ENCODE data around the gene ZNF487.
"Not testable (repeated sequence)": the region's sequence is repeated elsewhere in the genome, so short reads cannot be mapped to it uniquely, and the experiment has no call there.

The ZNF487 gene

DNA sequence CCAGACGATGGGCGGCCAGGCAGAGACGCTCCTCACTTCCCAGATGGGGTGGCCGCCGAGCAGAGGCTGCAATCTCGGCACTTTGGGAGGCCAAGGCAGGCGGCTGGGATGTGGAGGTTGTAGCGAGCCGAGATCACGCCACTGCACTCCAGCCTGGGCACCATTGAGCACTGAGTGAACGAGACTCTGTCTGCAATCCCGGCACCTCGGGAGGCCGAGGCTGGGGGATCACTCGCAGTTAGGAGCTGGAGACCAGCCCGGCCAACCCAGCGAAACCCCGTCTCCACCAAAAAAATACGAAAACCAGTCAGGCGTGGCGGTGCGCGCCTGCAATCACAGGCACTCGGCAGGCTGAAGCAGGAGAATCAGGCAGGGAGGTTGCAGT is 28.8 kb downstream of the ZNF487 start:
- not testable (repeated sequence) for ATAC-seq

- no peak for ATAC-seq
- TF ChIP-seq ZC3H10 (CRISPR knock-in tag; IDR thresholded peaks at IDR 0.05) (no peak), GLIS3 (CRISPR knock-in tag; IDR thresholded peaks at IDR 0.05) (no peak), OSR1 (CRISPR knock-in tag; IDR thresholded peaks at IDR 0.05) (no peak), ZNF8 (CRISPR knock-in tag; IDR thresholded peaks at IDR 0.05) (no peak), ESRRG (CRISPR knock-in tag; IDR thresholded peaks at IDR 0.05) (no peak), ZNF70 (CRISPR knock-in tag; IDR thresholded peaks at IDR 0.05) (no peak), PPARA (CRISPR knock-in tag; IDR thresholded peaks at IDR 0.05; ENCODE audit: borderline replicate concordance) (no peak), ZNF565 (CRISPR knock-in tag; conservative IDR thresholded peaks at IDR 0.05; ENCODE audit: low read depth) (no peak), ZFP30 (CRISPR knock-in tag; IDR thresholded peaks at IDR 0.05) (no peak), ISL1 (CRISPR knock-in tag; IDR thresholded peaks at IDR 0.05) (no peak)
- TF ChIP-seq, protein P1, sequence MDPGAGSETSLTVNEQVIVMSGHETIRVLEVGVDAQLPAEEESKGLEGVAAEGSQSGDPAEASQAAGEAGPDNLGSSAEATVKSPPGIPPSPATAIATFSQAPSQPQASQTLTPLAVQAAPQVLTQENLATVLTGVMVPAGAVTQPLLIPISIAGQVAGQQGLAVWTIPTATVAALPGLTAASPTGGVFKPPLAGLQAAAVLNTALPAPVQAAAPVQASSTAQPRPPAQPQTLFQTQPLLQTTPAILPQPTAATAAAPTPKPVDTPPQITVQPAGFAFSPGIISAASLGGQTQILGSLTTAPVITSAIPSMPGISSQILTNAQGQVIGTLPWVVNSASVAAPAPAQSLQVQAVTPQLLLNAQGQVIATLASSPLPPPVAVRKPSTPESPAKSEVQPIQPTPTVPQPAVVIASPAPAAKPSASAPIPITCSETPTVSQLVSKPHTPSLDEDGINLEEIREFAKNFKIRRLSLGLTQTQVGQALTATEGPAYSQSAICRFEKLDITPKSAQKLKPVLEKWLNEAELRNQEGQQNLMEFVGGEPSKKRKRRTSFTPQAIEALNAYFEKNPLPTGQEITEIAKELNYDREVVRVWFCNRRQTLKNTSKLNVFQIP (CRISPR knock-in tag; IDR thresholded peaks at IDR 0.05; ENCODE audit: borderline replicate concordance, low read depth), result no peak
- TF ChIP-seq, protein P2, sequence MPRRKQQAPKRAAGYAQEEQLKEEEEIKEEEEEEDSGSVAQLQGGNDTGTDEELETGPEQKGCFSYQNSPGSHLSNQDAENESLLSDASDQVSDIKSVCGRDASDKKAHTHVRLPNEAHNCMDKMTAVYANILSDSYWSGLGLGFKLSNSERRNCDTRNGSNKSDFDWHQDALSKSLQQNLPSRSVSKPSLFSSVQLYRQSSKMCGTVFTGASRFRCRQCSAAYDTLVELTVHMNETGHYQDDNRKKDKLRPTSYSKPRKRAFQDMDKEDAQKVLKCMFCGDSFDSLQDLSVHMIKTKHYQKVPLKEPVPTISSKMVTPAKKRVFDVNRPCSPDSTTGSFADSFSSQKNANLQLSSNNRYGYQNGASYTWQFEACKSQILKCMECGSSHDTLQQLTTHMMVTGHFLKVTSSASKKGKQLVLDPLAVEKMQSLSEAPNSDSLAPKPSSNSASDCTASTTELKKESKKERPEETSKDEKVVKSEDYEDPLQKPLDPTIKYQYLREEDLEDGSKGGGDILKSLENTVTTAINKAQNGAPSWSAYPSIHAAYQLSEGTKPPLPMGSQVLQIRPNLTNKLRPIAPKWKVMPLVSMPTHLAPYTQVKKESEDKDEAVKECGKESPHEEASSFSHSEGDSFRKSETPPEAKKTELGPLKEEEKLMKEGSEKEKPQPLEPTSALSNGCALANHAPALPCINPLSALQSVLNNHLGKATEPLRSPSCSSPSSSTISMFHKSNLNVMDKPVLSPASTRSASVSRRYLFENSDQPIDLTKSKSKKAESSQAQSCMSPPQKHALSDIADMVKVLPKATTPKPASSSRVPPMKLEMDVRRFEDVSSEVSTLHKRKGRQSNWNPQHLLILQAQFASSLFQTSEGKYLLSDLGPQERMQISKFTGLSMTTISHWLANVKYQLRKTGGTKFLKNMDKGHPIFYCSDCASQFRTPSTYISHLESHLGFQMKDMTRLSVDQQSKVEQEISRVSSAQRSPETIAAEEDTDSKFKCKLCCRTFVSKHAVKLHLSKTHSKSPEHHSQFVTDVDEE (CRISPR knock-in tag; IDR thresholded peaks at IDR 0.05), result no peak
Observed at GRCh38 chr10:43471146-43471545, 34.2 kb downstream of the ZNF487 start.

DNA sequence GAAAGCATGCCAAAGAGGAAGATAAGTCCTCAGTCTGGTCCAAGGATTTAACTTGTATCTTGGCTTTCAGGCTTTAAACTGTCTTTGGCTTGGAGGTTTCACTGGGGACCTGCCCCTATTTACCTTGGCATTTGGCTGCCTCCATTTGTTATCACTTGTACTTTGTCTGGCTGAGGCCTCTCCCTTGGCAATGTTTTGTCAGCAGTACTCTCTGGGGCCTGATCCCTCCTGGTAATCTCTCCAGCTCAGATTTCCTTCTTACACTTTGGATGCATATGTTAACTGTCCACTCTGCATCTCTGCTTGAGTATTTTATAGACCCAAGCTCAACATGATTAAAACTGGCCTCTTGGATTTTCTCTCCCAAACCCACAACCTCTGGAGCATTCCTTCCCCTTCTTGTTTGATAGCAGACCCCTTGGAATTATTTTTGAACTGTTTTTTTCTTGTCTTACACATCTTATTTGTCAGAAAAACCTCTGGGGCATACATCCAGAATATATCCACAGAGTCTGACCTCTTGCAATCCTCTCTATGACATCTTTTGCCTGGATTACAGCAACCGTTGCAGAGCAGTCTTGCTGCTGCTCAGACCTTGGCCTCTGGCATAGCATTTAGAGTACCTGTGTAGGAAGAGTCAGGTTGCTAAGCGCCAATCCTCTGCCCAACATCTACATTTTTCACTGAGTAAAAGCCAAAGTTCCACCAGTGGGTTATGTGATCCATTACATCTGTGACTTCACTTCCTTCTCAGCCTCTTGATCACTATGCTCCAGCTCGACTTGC is 35.2 kb downstream of the ZNF487 start:
- no peak for ATAC-seq
- TF ChIP-seq ARNTL (CRISPR knock-in tag; IDR thresholded peaks at IDR 0.05; ENCODE audit: borderline replicate concordance, low read depth), result no peak
- no peak for TF ChIP-seq ZNF8 (CRISPR knock-in tag; IDR thresholded peaks at IDR 0.05)
- TF ChIP-seq ZFP30 (CRISPR knock-in tag; IDR thresholded peaks at IDR 0.05), result no peak
- no peak for TF ChIP-seq GLIS3 (CRISPR knock-in tag; IDR thresholded peaks at IDR 0.05)
- no peak for TF ChIP-seq RARB (CRISPR knock-in tag; IDR thresholded peaks at IDR 0.05)

GRCh38 chr10:43479275-43479674 is 42.4 kb downstream of the ZNF487 start:
- no peak for ATAC-seq
- TF ChIP-seq ISL1 (CRISPR knock-in tag; IDR thresholded peaks at IDR 0.05) (peak; percentile 12; the same call in 1 of the 2 replicates), CSDC2 (CRISPR knock-in tag; IDR thresholded peaks at IDR 0.05) (no peak)

- ATAC-seq, result no peak
- TF ChIP-seq BACH2 (CRISPR knock-in tag; IDR thresholded peaks at IDR 0.05; ENCODE audit: borderline replicate concordance) (no peak), ZNF8 (CRISPR knock-in tag; IDR thresholded peaks at IDR 0.05) (no peak), SNAI2 (CRISPR knock-in tag; IDR thresholded peaks at IDR 0.05) (no peak), CREB5 (CRISPR knock-in tag; IDR thresholded peaks at IDR 0.05; ENCODE audit: low read depth) (no peak), ZFP30 (CRISPR knock-in tag; IDR thresholded peaks at IDR 0.05) (no peak), PPARA (CRISPR knock-in tag; IDR thresholded peaks at IDR 0.05; ENCODE audit: borderline replicate concordance) (no peak), ARNTL (CRISPR knock-in tag; IDR thresholded peaks at IDR 0.05; ENCODE audit: borderline replicate concordance, low read depth) (no peak), RARB (CRISPR knock-in tag; IDR thresholded peaks at IDR 0.05) (no peak), ZFP3 (CRISPR knock-in tag; IDR thresholded peaks at IDR 0.05) (no peak)
Observed at GRCh38 chr10:43482319-43483078, 45.6 kb downstream of the ZNF487 start.

Measured in SK-N-SH treated with all-trans-retinoic acid at 6 μM for 48 hours (cell line).